Brain microvascular endothelial cell (primary cell): Measurements from ENCODE around the gene MAP1B.

Source experiments
- DNase-seq: peaks from one replicate; pipeline ENCODE4 v3.0.0-alpha.2; 2020
- H3K27ac ChIP-seq: fragments of 250-450 bp; sonication (Bioruptor Pico); 2 replicates; pipeline ENCODE4 v1.5.1; 2020; ENCODE audit warnings: mild to moderate bottlenecking, moderate library complexity
- H3K27me3 ChIP-seq: fragments of 250-450 bp; sonication (Bioruptor Pico); replicated peaks from 2 replicates; pipeline ENCODE4 v1.5.1; 2020; ENCODE audit warnings: mild to moderate bottlenecking
- H3K36me3 ChIP-seq: fragments of 250-450 bp; sonication (Bioruptor Pico); replicated peaks from 2 replicates; pipeline ENCODE4 v1.5.1; 2020; ENCODE audit warnings: mild to moderate bottlenecking
- H3K4me3 ChIP-seq: 2 replicates; pipeline ENCODE4 v1.5.1; 2011; ENCODE audit warnings: low read depth, mild to moderate bottlenecking, control low read depth, low read length, moderate library complexity
- CTCF ChIP-seq: IDR thresholded peaks from 2 replicates; pipeline ENCODE4 v1.5.1; 2011; ENCODE audit warnings: low read depth, mild to moderate bottlenecking, moderate library complexity, low read length, control low read depth, inconsistent platforms; ENCODE audit errors: missing control alignments
- in situ Hi-C: cut with HindIII; loops from 2 replicates; pipeline ENCODE4 v1.10.0; 2017; ENCODE audit warnings: low sequenced_read_pairs, low pct_ligation_motif_present

MAP1B gene

GRCh38 chr5:72189146-72189545, 81.9 kb downstream of the MAP1B start:
- H3K4me3 ChIP-seq, result no peak overlapping the region
- no peak overlapping the region for H3K27ac ChIP-seq
- in situ Hi-C loops, result no loop called here
- H3K36me3 ChIP-seq, result peaks cover 70% of the 10 kb centered on the region
- TF ChIP-seq CTCF, result no peak
- DNase-seq, result no peak
- H3K27me3 ChIP-seq, result no peaks in the 10 kb centered on the region

- H3K36me3 ChIP-seq, result peaks cover 71% of the 10 kb centered on the region
Observed at GRCh38 chr5:72191404-72191803, 84.1 kb downstream of the MAP1B start.

GRCh38 chr5:72194846-72195245, 87.6 kb downstream of the MAP1B start:
- no peak overlapping the region for H3K27ac ChIP-seq
- H3K36me3 ChIP-seq, result peaks cover 74% of the 10 kb centered on the region
- no peak overlapping the region for H3K4me3 ChIP-seq
- no peaks in the 10 kb centered on the region for H3K27me3 ChIP-seq
- no peak for TF ChIP-seq CTCF
- in situ Hi-C loops, result no loop called here
- no peak for DNase-seq

More at GRCh38 chr5:72191404-72191803, 84.1 kb downstream of the MAP1B start:
- Histone ChIP-seq H3K27me3 (no peaks in the 10 kb centered on the region), H3K4me3 (no peak overlapping the region), H3K27ac (no peak overlapping the region)
- in situ Hi-C loops, result no loop called here
- no peak for DNase-seq
- no peak for TF ChIP-seq CTCF

- H3K27ac ChIP-seq, result no peak overlapping the region
- TF ChIP-seq CTCF, result no peak
- in situ Hi-C loops, result no loop called here
- DNase-seq, result no peak
- no peak overlapping the region for H3K4me3 ChIP-seq
- peaks cover 77% of the 10 kb centered on the region for H3K36me3 ChIP-seq
- H3K27me3 ChIP-seq, result no peaks in the 10 kb centered on the region
Observed at GRCh38 chr5:72195581-72195980, 88.3 kb downstream of the MAP1B start.

- H3K27ac ChIP-seq, result no peak overlapping the region
- TF ChIP-seq CTCF, result no peak
- in situ Hi-C loops, result no loop called here
- no peak overlapping the region for H3K4me3 ChIP-seq
- peaks cover 76% of the 10 kb centered on the region for H3K36me3 ChIP-seq
- no peaks in the 10 kb centered on the region for H3K27me3 ChIP-seq
- no peak for DNase-seq
Observed at GRCh38 chr5:72197393-72197792, 90.1 kb downstream of the MAP1B start.

- H3K36me3 ChIP-seq, result peaks cover 85% of the 10 kb centered on the region
- no peak overlapping the region for H3K27ac ChIP-seq
- no peak for DNase-seq
- no peaks in the 10 kb centered on the region for H3K27me3 ChIP-seq
- no peak overlapping the region for H3K4me3 ChIP-seq
- no peak for TF ChIP-seq CTCF
- in situ Hi-C loops, result no loop called here
Observed at GRCh38 chr5:72199681-72200080, 92.4 kb downstream of the MAP1B start.
